Thoracic aorta (tissue), 2 donors: Measurements from ENCODE around the gene CALM3. TPM values are rescaled to one million over a fixed set of nuclear protein-coding genes. Genes with fewer than 3 reads are reported as not detected.
A peak's percentile ranks its signal among the peaks of the same experiment; 100 is the strongest.

Source experiments
- ATAC-seq: fragments of 150-250 bp; one replicate; pipeline ENCODE4 v1.8.0; 2017; ENCODE audit warnings: low read depth; ENCODE audit not compliant: insufficient number of reproducible peaks, low FRiP score
- DNase-seq: peaks from one replicate; pipeline ENCODE4 v3.0.0-alpha.2; 2020; ENCODE audit warnings: low spot score
- H3K27ac ChIP-seq, 2 donors: fragments of 200-600 bp; sonication (generic); 1 replicate in 1 of 2; 2 replicates in 1 of 2; pipeline ENCODE4 v1.5.1; 2016; ENCODE audit warnings: mild to moderate bottlenecking in 2 of 2, moderate library complexity in 2 of 2
- H3K27me3 ChIP-seq: fragments of 200-600 bp; sonication (generic); replicated peaks from 2 replicates; pipeline ENCODE4 v1.6.0; 2016; ENCODE audit warnings: mild to moderate bottlenecking; ENCODE audit not compliant: insufficient read depth
- H3K36me3 ChIP-seq: fragments of 200-600 bp; sonication (generic); one replicate; pipeline ENCODE4 v1.5.1; 2016
- H3K4me1 ChIP-seq, 2 donors: fragments of 200-600 bp; sonication (generic); 1 replicate in 1 of 2; 2 replicates in 1 of 2; pipeline versions ENCODE4 v1.5.1 to v1.6.0; 2016; ENCODE audit warnings: low read depth in 2 of 2, mild to moderate bottlenecking in 1 of 2; ENCODE audit not compliant: control insufficient read depth in 1 of 2
- H3K4me3 ChIP-seq: fragments of 200-600 bp; sonication (generic); 2 replicates; pipeline ENCODE4 v1.5.1; 2016; ENCODE audit warnings: mild to moderate bottlenecking
- H3K9me3 ChIP-seq: fragments of 200-600 bp; sonication (generic); 2 replicates; pipeline ENCODE4 v1.5.1; 2016
- total RNA-seq, 2 donors: library from RNA; depleted of rRNA; stranded (reverse); fragments of >200 nt; gene quantifications; one replicate each; pipeline versions ENCODE4 v1.1.0 to v1.2.3, GENCODE V29; 2016
- TF ChIP-seq, protein P1 (sequence below): fragments of 200-600 bp; sonication (generic); IDR thresholded peaks from one replicate; pipeline ENCODE4 v1.5.1; 2019; ENCODE audit warnings: antibody characterized with exemption

CALM3 gene
- total RNA-seq, 2 donors from 2014 or later: 181 to 202 TPM

DNA sequence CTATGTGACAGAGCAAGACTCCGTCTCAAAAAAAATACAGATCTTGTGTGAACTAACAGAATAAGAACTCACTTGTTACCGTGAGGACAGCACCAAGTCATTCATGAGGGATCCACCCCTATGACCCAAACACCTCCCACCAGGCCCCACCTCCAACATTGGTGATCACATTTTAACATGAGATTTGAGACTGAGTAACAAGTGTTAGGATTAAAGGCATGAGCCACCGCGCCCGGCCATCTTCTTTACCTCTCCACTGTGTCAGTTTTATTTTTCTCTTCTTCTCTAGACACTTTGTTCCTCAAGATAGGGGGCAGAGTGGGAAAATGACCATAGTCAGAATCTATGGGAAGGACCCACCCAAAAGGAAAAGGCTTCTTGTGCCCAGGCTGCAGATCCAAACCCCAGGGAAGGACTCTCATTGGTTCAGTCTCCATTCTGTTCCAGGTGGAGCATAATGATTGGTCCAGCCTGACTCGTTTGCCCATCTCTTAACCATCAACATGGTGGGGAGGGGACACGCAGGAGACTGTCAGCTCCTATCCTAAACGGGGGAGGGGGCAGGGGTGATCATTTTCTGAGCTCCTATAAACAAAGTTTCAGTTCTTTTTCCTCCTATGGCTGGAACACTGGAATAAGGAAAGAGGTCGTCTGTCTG is 1.3 kb upstream of the CALM3 start:
- Histone ChIP-seq H3K4me1 (peaks cover 21 to 32% of the 10 kb centered on the region in 2 donors), H3K27me3 (no peaks in the 10 kb centered on the region), H3K4me3 (peak overlapping the region; percentile 99), H3K27ac (peak overlapping the region; percentile 96 to 99), H3K36me3 (no peaks in the 10 kb centered on the region), H3K9me3 (no peaks in the 10 kb centered on the region)
- ATAC-seq: no peak
- TF ChIP-seq, protein P1, sequence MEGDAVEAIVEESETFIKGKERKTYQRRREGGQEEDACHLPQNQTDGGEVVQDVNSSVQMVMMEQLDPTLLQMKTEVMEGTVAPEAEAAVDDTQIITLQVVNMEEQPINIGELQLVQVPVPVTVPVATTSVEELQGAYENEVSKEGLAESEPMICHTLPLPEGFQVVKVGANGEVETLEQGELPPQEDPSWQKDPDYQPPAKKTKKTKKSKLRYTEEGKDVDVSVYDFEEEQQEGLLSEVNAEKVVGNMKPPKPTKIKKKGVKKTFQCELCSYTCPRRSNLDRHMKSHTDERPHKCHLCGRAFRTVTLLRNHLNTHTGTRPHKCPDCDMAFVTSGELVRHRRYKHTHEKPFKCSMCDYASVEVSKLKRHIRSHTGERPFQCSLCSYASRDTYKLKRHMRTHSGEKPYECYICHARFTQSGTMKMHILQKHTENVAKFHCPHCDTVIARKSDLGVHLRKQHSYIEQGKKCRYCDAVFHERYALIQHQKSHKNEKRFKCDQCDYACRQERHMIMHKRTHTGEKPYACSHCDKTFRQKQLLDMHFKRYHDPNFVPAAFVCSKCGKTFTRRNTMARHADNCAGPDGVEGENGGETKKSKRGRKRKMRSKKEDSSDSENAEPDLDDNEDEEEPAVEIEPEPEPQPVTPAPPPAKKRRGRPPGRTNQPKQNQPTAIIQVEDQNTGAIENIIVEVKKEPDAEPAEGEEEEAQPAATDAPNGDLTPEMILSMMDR: no peak
- no peak for DNase-seq

DNA sequence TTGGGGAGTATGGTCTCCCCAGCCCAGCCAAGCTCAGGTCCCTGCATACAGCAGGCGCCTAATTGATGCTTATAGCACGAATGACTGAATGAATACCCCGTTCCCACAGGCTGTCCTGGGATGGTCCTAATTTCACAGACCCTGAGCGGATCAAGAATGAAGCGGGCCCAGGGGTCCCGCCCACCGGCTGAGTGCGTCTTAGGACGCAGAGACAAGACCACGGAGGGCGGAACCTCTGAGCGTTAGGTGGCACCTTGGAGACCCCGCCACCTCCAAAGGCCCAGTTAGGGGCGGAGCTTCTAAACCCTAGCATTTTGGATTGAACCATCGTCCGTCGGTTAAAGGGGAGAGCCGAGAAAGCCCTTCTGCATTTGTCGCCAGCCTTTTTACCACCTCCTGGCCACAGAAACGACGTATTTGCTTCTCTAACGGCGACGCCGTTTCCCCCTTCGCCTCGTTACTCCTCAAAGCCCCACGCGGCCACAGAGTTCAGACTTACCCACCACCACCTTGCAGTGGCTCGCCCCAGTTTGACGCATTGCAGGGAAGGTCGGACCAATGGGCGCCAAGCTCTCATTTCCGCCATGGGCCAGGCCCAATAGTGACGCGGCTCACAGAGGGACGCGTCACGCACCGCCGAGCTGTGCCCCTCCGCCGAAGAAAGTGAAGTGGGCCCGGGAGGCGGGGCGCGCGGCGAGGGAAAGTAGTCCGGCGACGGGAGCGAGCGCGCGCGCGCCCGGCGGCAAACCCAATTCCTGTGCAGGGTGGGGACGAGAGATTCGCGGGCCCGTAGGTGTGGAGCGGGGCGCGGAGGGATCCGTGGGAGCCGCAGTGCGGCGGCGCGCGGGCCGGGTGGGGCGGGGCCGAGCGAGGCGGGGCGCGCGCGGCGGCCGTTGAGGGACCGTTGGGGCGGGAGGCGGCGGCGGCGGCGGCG is 479 bp upstream of the CALM3 start:
- TF ChIP-seq, protein P1: no peak
- Histone ChIP-seq H3K36me3 (no peaks in the 10 kb centered on the region), H3K4me1 (peaks cover 29 to 40% of the 10 kb centered on the region in 2 donors), H3K9me3 (no peaks in the 10 kb centered on the region), H3K4me3 (peak overlapping the region; percentile 99), H3K27ac (peak overlapping the region; percentile 96 to 99), H3K27me3 (no peaks in the 10 kb centered on the region)
- ATAC-seq (peak; percentile 90), DNase-seq (peak; percentile 90)

DNA sequence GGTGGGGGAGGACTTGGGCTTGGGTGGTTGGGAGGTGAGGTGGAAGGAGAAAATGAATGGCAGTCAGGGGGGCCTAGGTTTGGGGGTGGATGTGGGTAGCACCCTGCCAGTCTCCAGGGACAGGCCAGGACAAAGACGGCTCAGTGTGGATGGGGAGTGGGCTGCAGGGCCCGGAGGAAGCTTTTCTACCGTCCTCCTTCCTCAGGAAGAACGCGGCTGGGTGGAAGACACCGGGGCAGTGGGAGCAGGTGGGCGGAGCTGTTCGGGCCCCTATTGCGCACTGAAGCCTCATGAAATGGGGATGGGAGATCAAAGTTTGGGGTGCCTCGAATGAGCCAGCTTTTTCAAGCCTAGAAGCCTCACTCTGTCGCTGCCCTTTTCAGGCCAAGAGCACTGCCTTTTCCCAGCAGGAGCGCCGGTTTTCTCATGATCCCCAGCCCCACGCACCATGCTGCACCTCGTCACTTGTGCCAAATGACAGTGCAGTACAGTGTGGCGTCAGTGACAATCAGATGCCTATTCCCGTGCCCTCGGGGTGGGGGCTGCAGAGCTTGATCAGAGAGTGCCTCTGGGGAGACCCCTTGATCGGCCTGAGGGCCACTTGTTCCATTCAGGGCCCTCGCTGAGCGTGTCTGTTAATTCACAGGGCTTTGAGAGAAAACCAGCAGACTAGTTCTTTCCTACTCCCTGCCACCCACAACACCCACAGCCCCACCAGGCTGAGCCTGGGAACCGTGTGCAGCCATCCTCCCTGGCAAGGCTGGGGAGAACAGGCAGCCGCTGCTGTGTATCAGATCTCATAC is 1.5 kb downstream of the CALM3 start:
- ATAC-seq (no peak), DNase-seq (no peak)
- peaks cover 12% of the 10 kb centered on the region for H3K36me3 ChIP-seq
- H3K27me3 ChIP-seq: no peaks in the 10 kb centered on the region
- TF ChIP-seq, protein P1: no peak
- H3K4me1 ChIP-seq: peaks cover 32 to 59% of the 10 kb centered on the region in 2 donors
- peak overlapping the region; percentile 89 to 96 for H3K27ac ChIP-seq
- peak overlapping the region; percentile 99 for H3K4me3 ChIP-seq
- no peaks in the 10 kb centered on the region for H3K9me3 ChIP-seq

DNA sequence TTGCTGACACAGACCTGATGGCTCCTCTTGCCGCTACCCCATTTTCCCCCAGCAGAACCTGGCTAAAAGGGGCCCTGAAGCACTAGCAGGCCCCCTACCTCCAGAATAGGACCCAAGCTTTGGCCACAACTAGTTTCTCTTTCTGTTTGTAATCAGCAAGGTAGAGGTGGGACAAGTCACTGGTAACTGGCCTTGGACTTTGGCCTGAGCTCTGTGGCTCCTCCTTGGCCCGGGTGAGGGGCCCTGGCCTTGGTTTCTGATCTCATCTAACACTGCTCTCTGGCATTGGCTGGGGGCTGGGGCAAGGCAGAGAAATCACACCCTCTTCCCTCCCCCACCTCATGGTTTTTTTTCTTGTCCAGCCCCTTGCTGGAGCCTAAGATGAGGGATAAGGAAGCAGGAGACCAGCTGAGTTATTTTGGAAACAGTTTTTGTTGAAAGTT is 2.1 kb downstream of the CALM3 start:
- TF ChIP-seq, protein P1: no peak
- H3K4me1 ChIP-seq: peaks cover 32 to 64% of the 10 kb centered on the region in 2 donors
- ATAC-seq (no peak), DNase-seq (no peak)
- H3K9me3 ChIP-seq: no peaks in the 10 kb centered on the region
- H3K27me3 ChIP-seq: no peaks in the 10 kb centered on the region
- peak overlapping the region; percentile 89 to 96 for H3K27ac ChIP-seq
- peak overlapping the region; percentile 99 for H3K4me3 ChIP-seq
- peaks cover 16% of the 10 kb centered on the region for H3K36me3 ChIP-seq
